ENCODE measurements around the gene IKZF1.

DNA sequence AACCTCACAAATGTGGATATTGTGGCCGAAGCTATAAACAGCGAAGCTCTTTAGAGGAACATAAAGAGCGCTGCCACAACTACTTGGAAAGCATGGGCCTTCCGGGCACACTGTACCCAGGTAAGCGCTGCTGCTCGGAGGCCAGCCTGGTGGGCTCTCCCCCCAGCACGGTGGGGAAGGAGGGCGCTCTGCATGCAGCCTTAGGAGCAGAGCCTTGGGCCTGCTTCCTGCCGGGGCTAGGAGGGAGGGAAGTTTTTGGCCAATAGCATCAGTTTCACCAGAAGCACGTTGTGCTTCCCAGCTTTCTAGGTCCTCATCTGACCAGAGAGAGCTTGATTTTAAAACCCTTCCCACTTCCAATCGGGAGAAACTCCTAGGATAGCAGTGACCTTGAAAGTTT is 82.8 kb downstream of the IKZF1 start:
- no peak for TF ChIP-seq CTCF (conservative IDR thresholded peaks at IDR 0.05; ENCODE audit: low read length)
- no peak for TF ChIP-seq EZH2phosphoT487 (IDR thresholded peaks at IDR 0.05; ENCODE audit: borderline replicate concordance)

Data from Loucy (cell line).